ENCODE measurements around the gene PXDC1. TPM values are rescaled to one million over a fixed set of nuclear protein-coding genes. Genes with fewer than 3 reads are reported as not detected.

PXDC1 gene
- total RNA-seq, 2 experiments from 2014 or later: 0.29 to 0.36 TPM

GRCh38 chr6:3696525-3697088 lies 54.9 kb downstream of the PXDC1 start:
- POLR2A ChIA-PET: no interaction called here
- ATAC-seq (no peak), DNase-seq (no peak)
- H3K4me1 Mint-ChIP-seq (ENCODE audit: low read depth): no peaks in the 10 kb centered on the region
- intact Hi-C loops (cut with micrococcal nuclease): no loop called here
- peaks cover 13% of the 10 kb centered on the region for H3K9me3 Mint-ChIP-seq
- H3K27ac Mint-ChIP-seq: no peak overlapping the region
- TF ChIP-seq CTCF (IDR thresholded peaks at IDR 0.05): no peak
- H3K36me3 Mint-ChIP-seq (ENCODE audit: low read depth): peaks cover 6% of the 10 kb centered on the region
- H3K4me3 Mint-ChIP-seq: no peak overlapping the region
- CTCF ChIA-PET: no interaction called here
- peaks cover 2% of the 10 kb centered on the region for H3K27me3 Mint-ChIP-seq

GRCh38 chr6:3695065-3695817 lies 56.3 kb downstream of the PXDC1 start:
- ATAC-seq: no peak
- Mint-ChIP-seq H3K36me3 (ENCODE audit: low read depth) (peaks cover 6% of the 10 kb centered on the region), H3K27me3 (peaks cover 4% of the 10 kb centered on the region), H3K27ac (no peak overlapping the region), H3K4me1 (ENCODE audit: low read depth) (no peaks in the 10 kb centered on the region), H3K9me3 (peaks cover 13% of the 10 kb centered on the region), H3K4me3 (no peak overlapping the region)
- no peak for DNase-seq
- TF ChIP-seq CTCF (IDR thresholded peaks at IDR 0.05): no peak
- CTCF ChIA-PET: no interaction called here
- POLR2A ChIA-PET: no interaction called here
- intact Hi-C loops (cut with micrococcal nuclease): no loop called here

- POLR2A ChIA-PET: no interaction called here
- H3K36me3 Mint-ChIP-seq (ENCODE audit: low read depth): peaks cover 3% of the 10 kb centered on the region
- DNase-seq (no peak), ATAC-seq (no peak)
- H3K4me3 Mint-ChIP-seq: no peak overlapping the region
- peaks cover 4% of the 10 kb centered on the region for H3K27me3 Mint-ChIP-seq
- H3K4me1 Mint-ChIP-seq (ENCODE audit: low read depth): no peaks in the 10 kb centered on the region
- no peak for TF ChIP-seq CTCF (IDR thresholded peaks at IDR 0.05)
- no peak overlapping the region for H3K27ac Mint-ChIP-seq
- intact Hi-C loops (cut with micrococcal nuclease): no loop called here
- H3K9me3 Mint-ChIP-seq: peaks cover 7% of the 10 kb centered on the region
- CTCF ChIA-PET: no interaction called here
Observed at GRCh38 chr6:3693831-3694230, 57.7 kb downstream of the PXDC1 start.

GRCh38 chr6:3690506-3690905 lies 61.0 kb downstream of the PXDC1 start:
- Mint-ChIP-seq H3K36me3 (ENCODE audit: low read depth) (no peaks in the 10 kb centered on the region), H3K4me1 (ENCODE audit: low read depth) (peaks cover 10% of the 10 kb centered on the region), H3K4me3 (no peak overlapping the region), H3K9me3 (no peaks in the 10 kb centered on the region), H3K27ac (no peak overlapping the region), H3K27me3 (peaks cover 2% of the 10 kb centered on the region)
- no peak for ATAC-seq
- no peak for DNase-seq
- intact Hi-C loops (cut with micrococcal nuclease): no loop called here
- CTCF ChIA-PET: interaction anchor here (0.7 kb wide), 1 partner anchor 8 kb away, joined by 3 read pairs; no protein-coding TSS in a partner anchor
- POLR2A ChIA-PET: no interaction called here
- TF ChIP-seq CTCF (IDR thresholded peaks at IDR 0.05): no peak

- H3K27me3 Mint-ChIP-seq: peaks cover 2% of the 10 kb centered on the region
- no peak overlapping the region for H3K27ac Mint-ChIP-seq
- TF ChIP-seq CTCF (IDR thresholded peaks at IDR 0.05): no peak
- peaks cover 10% of the 10 kb centered on the region for H3K4me1 Mint-ChIP-seq (ENCODE audit: low read depth)
- ChIA-PET CTCF (no interaction called here), POLR2A (no interaction called here)
- H3K36me3 Mint-ChIP-seq (ENCODE audit: low read depth): no peaks in the 10 kb centered on the region
- DNase-seq (no peak), ATAC-seq (no peak)
- H3K4me3 Mint-ChIP-seq: no peak overlapping the region
- intact Hi-C loops (cut with micrococcal nuclease): no loop called here
- no peaks in the 10 kb centered on the region for H3K9me3 Mint-ChIP-seq
Observed at GRCh38 chr6:3687847-3688246, 63.7 kb downstream of the PXDC1 start.
